ENCODE results near the gene WRAP73. TPM values are rescaled to one million over a fixed set of nuclear protein-coding genes. Genes with fewer than 3 reads are reported as not detected.

The WRAP73 gene
- total RNA-seq, 2 donors from 2014 or later, result 26.5 to 38.6 TPM

- Mint-ChIP-seq H3K36me3 (no peaks in the 10 kb centered on the region), H3K27ac (no peak overlapping the region), H3K9me3 (no peaks in the 10 kb centered on the region)
- ATAC-seq (no peak), DNase-seq (ENCODE audit: low spot score in 2 of 2) (no peak)
Observed at GRCh38 chr1:3603571-3604467, 46.1 kb downstream of the WRAP73 start.

- no peak for DNase-seq (ENCODE audit: low spot score in 2 of 2)
- Mint-ChIP-seq H3K36me3 (no peaks in the 10 kb centered on the region), H3K27ac (no peak overlapping the region), H3K9me3 (no peaks in the 10 kb centered on the region)
- ATAC-seq, result no peak
Observed at GRCh38 chr1:3603156-3603555, 46.7 kb downstream of the WRAP73 start.

- Mint-ChIP-seq H3K27ac (no peak overlapping the region), H3K9me3 (no peaks in the 10 kb centered on the region), H3K36me3 (no peaks in the 10 kb centered on the region)
- ATAC-seq, result no peak
- no peak for DNase-seq (ENCODE audit: low spot score in 2 of 2)
Observed at GRCh38 chr1:3602375-3602774, 47.5 kb downstream of the WRAP73 start.

GRCh38 chr1:3601743-3602142 is 48.2 kb downstream of the WRAP73 start:
- Mint-ChIP-seq H3K27ac (no peak overlapping the region), H3K9me3 (no peaks in the 10 kb centered on the region), H3K36me3 (no peaks in the 10 kb centered on the region)
- DNase-seq (ENCODE audit: low spot score in 2 of 2), result no peak
- ATAC-seq, result no peak

GRCh38 chr1:3600354-3600753 is 49.5 kb downstream of the WRAP73 start:
- no peaks in the 10 kb centered on the region for H3K36me3 Mint-ChIP-seq

GRCh38 chr1:3599816-3600215 is 50.1 kb downstream of the WRAP73 start:
- DNase-seq (ENCODE audit: low spot score in 2 of 2) (no peak), ATAC-seq (no peak)
- no peaks in the 10 kb centered on the region for H3K36me3 Mint-ChIP-seq
- no peaks in the 10 kb centered on the region for H3K9me3 Mint-ChIP-seq
- H3K27ac Mint-ChIP-seq, result no peak overlapping the region

More at GRCh38 chr1:3600354-3600753, 49.5 kb downstream of the WRAP73 start:
- ATAC-seq (no peak), DNase-seq (ENCODE audit: low spot score in 2 of 2) (no peak)
- H3K27ac Mint-ChIP-seq, result no peak overlapping the region
- H3K9me3 Mint-ChIP-seq, result no peaks in the 10 kb centered on the region

- Mint-ChIP-seq H3K36me3 (no peaks in the 10 kb centered on the region), H3K9me3 (no peaks in the 10 kb centered on the region)
Observed at GRCh38 chr1:3599286-3599811, 50.6 kb downstream of the WRAP73 start.

GRCh38 chr1:3598522-3599285 is 51.2 kb downstream of the WRAP73 start:
- Mint-ChIP-seq H3K36me3 (no peaks in the 10 kb centered on the region), H3K9me3 (no peaks in the 10 kb centered on the region), H3K27ac (no peak overlapping the region)
- no peak for ATAC-seq
- DNase-seq (ENCODE audit: low spot score in 2 of 2), result no peak

More at GRCh38 chr1:3599286-3599811, 50.6 kb downstream of the WRAP73 start:
- no peak overlapping the region for H3K27ac Mint-ChIP-seq
- ATAC-seq, result no peak
- no peak for DNase-seq (ENCODE audit: low spot score in 2 of 2)

GRCh38 chr1:3598051-3598491 is 51.8 kb downstream of the WRAP73 start:
- Mint-ChIP-seq H3K27ac (no peak overlapping the region), H3K36me3 (no peaks in the 10 kb centered on the region), H3K9me3 (no peaks in the 10 kb centered on the region)
- DNase-seq (ENCODE audit: low spot score in 2 of 2) (no peak), ATAC-seq (no peak)

GRCh38 chr1:3597599-3597964 is 52.3 kb downstream of the WRAP73 start:
- DNase-seq (ENCODE audit: low spot score in 2 of 2), result no peak
- Mint-ChIP-seq H3K9me3 (no peaks in the 10 kb centered on the region), H3K27ac (no peak overlapping the region), H3K36me3 (no peaks in the 10 kb centered on the region)
- ATAC-seq, result peak in 1 of 2 donors; percentile 23

- Mint-ChIP-seq H3K36me3 (no peaks in the 10 kb centered on the region), H3K9me3 (no peaks in the 10 kb centered on the region), H3K27ac (no peak overlapping the region)
- ATAC-seq (peak in 1 of 2 donors; percentile 22), DNase-seq (ENCODE audit: low spot score in 2 of 2) (no peak)
Observed at GRCh38 chr1:3596663-3597598, 53.0 kb downstream of the WRAP73 start.

GRCh38 chr1:3595949-3596348 is 54.0 kb downstream of the WRAP73 start:
- H3K9me3 Mint-ChIP-seq, result no peaks in the 10 kb centered on the region
- DNase-seq (ENCODE audit: low spot score in 2 of 2) (no peak), ATAC-seq (no peak)
- no peak overlapping the region for H3K27ac Mint-ChIP-seq
- H3K36me3 Mint-ChIP-seq, result no peaks in the 10 kb centered on the region

- Mint-ChIP-seq H3K9me3 (no peaks in the 10 kb centered on the region), H3K36me3 (no peaks in the 10 kb centered on the region), H3K27ac (no peak overlapping the region)
- no peak for DNase-seq (ENCODE audit: low spot score in 2 of 2)
- no peak for ATAC-seq
Observed at GRCh38 chr1:3594706-3595377, 55.1 kb downstream of the WRAP73 start.

- Mint-ChIP-seq H3K27ac (peak overlapping the region in 1 of 2 donors; percentile 12), H3K36me3 (no peaks in the 10 kb centered on the region), H3K9me3 (no peaks in the 10 kb centered on the region)
- ATAC-seq (no peak), DNase-seq (ENCODE audit: low spot score in 2 of 2) (no peak)
Observed at GRCh38 chr1:3593745-3594144, 56.2 kb downstream of the WRAP73 start.

- Mint-ChIP-seq H3K36me3 (no peaks in the 10 kb centered on the region), H3K9me3 (no peaks in the 10 kb centered on the region), H3K27ac (peak overlapping the region in 1 of 2 donors; percentile 12)
- ATAC-seq (no peak), DNase-seq (ENCODE audit: low spot score in 2 of 2) (no peak)
Observed at GRCh38 chr1:3593334-3593733, 56.6 kb downstream of the WRAP73 start.
